WTC11 (cell line): ENCODE results near the gene ABCB11.

Experiments
- ATF2 ChIP-seq: sonication (generic); formaldehyde crosslinking; IDR thresholded peaks from 2 replicates; pipeline ENCODE4 v1.8.1; 2022; ENCODE audit warnings: low read depth, missing genetic modification reagents, borderline replicate concordance
- CDX4 ChIP-seq: fragments of 250-450 bp; sonication (Bioruptor Pico); IDR thresholded peaks from 2 replicates; pipeline ENCODE4 v1.9.0; 2021; ENCODE audit warnings: moderate library complexity, mild to moderate bottlenecking, inconsistent platforms, borderline replicate concordance
- CTCF ChIP-seq: fragments of 200-600 bp; IDR thresholded peaks from 2 replicates; pipeline ENCODE4 v1.8.0; 2022; ENCODE audit warnings: antibody characterized with exemption
- ETV6 ChIP-seq: sonication (generic); formaldehyde crosslinking; IDR thresholded peaks from 2 replicates; pipeline ENCODE4 v1.8.1; 2022; ENCODE audit warnings: mild to moderate bottlenecking, missing genetic modification reagents
- FOXP1 ChIP-seq: sonication (generic); formaldehyde crosslinking; IDR thresholded peaks from 2 replicates; pipeline ENCODE4 v1.8.0; 2022; ENCODE audit warnings: missing genetic modification reagents, mild to moderate bottlenecking, moderate library complexity, borderline replicate concordance
- MAX ChIP-seq: sonication (generic); formaldehyde crosslinking; IDR thresholded peaks from 2 replicates; pipeline ENCODE4 v1.8.0; 2022; ENCODE audit warnings: mild to moderate bottlenecking, missing genetic modification reagents
- MLX ChIP-seq: sonication (generic); formaldehyde crosslinking; IDR thresholded peaks from 2 replicates; pipeline ENCODE4 v1.8.1; 2023; ENCODE audit warnings: mild to moderate bottlenecking, missing genetic modification reagents, moderate library complexity
- NFE2L1 ChIP-seq: sonication (generic); formaldehyde crosslinking; IDR thresholded peaks from 2 replicates; pipeline ENCODE4 v1.8.1; 2023; ENCODE audit warnings: missing genetic modification reagents
- NR2C2 ChIP-seq: sonication (generic); formaldehyde crosslinking; IDR thresholded peaks from 2 replicates; pipeline ENCODE4 v1.8.0; 2022; ENCODE audit warnings: mild to moderate bottlenecking, missing genetic modification reagents
- PREB ChIP-seq: sonication (generic); formaldehyde crosslinking; IDR thresholded peaks from 2 replicates; pipeline ENCODE4 v1.8.1; 2022; ENCODE audit warnings: mild to moderate bottlenecking, missing genetic modification reagents, moderate library complexity, borderline replicate concordance
- SMAD3 ChIP-seq: sonication (generic); formaldehyde crosslinking; IDR thresholded peaks from 2 replicates; pipeline ENCODE4 v1.8.0; 2022; ENCODE audit warnings: missing genetic modification reagents, mild to moderate bottlenecking, borderline replicate concordance
- USF2 ChIP-seq: sonication (generic); formaldehyde crosslinking; IDR thresholded peaks from 2 replicates; pipeline ENCODE4 v1.8.1; 2023; ENCODE audit warnings: mild to moderate bottlenecking, missing genetic modification reagents, moderate library complexity
- ZNF232 ChIP-seq: sonication (generic); formaldehyde crosslinking; IDR thresholded peaks from 2 replicates; pipeline ENCODE4 v1.8.0; 2022; ENCODE audit warnings: mild to moderate bottlenecking, missing genetic modification reagents
- ZNF512 ChIP-seq: sonication (generic); formaldehyde crosslinking; IDR thresholded peaks from 2 replicates; pipeline ENCODE4 v1.8.1; 2022; ENCODE audit warnings: missing genetic modification reagents, borderline replicate concordance

GRCh38 chr2:168952424-168952823 lies 78.7 kb downstream of the ABCB11 start:
- no peak for TF ChIP-seq ATF2
- TF ChIP-seq ZNF232 (CRISPR knock-in tag): no peak
- no peak for TF ChIP-seq NFE2L1 (CRISPR knock-in tag)
- no peak for TF ChIP-seq FOXP1 (CRISPR knock-in tag)
- TF ChIP-seq MLX (CRISPR knock-in tag): no peak
- no peak for TF ChIP-seq PREB
- TF ChIP-seq ETV6 (CRISPR knock-in tag): no peak
- TF ChIP-seq CDX4 (CRISPR knock-in tag): no peak
- TF ChIP-seq NR2C2 (CRISPR knock-in tag): no peak
- no peak for TF ChIP-seq MAX (CRISPR knock-in tag)
- no peak for TF ChIP-seq ZNF512 (CRISPR knock-in tag)
- TF ChIP-seq SMAD3: no peak
- TF ChIP-seq CTCF: no peak
- no peak for TF ChIP-seq USF2
